A549 (cell line): ENCODE results near the gene FMOD.
"Not testable (repeated sequence)": the region's sequence is repeated elsewhere in the genome, so short reads cannot be mapped to it uniquely, and the experiment has no call there.

ENCODE experiments used
- POLR2AphosphoS2 ChIP-seq: conservative IDR thresholded peaks from 2 replicates; pipeline ENCODE4 v1.6.1; 2012; ENCODE audit warnings: low read length, improper control_type of control experiment, inconsistent platforms
- TF ChIP-seq, protein P1 (sequence below): fragments of >200 bp; sonication (Bioruptor Twin); formaldehyde crosslinking; IDR thresholded peaks from 3 replicates; pipeline ENCODE4 v1.5.1; 2016

DNA sequence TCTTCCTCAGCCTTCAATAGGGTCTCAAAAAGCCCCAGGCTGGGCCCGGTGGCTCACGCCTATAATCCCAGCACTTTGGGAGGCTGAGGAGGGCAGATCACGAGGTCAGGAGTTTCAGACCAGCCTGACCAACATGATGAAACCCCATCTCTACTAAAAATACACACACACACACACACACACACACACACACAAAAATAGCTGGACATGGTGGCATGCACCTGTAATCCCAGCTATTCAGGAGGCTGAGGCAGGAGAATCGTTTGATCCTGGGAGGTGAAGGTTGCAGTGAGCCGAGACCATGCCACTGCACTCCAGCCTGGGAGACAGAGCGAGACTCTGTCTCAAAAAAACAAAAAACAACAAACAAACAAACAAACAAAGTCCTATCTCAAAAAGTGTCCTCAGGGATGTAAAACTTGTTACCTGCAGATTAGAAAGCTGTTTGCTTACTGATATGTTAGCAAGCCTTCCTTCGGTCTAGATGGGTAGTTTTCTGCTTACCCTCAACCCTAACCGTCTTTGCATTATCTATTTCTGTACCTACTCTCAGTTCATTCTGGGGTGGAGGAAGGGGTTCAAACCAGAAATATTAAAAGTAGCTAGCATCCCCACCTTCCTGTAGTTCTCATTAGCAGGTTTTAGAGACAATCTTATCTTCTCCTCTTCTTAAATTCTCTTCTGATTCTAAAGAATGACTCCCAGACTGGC lies 51.0 kb downstream of the FMOD start:
- TF ChIP-seq, protein P1, sequence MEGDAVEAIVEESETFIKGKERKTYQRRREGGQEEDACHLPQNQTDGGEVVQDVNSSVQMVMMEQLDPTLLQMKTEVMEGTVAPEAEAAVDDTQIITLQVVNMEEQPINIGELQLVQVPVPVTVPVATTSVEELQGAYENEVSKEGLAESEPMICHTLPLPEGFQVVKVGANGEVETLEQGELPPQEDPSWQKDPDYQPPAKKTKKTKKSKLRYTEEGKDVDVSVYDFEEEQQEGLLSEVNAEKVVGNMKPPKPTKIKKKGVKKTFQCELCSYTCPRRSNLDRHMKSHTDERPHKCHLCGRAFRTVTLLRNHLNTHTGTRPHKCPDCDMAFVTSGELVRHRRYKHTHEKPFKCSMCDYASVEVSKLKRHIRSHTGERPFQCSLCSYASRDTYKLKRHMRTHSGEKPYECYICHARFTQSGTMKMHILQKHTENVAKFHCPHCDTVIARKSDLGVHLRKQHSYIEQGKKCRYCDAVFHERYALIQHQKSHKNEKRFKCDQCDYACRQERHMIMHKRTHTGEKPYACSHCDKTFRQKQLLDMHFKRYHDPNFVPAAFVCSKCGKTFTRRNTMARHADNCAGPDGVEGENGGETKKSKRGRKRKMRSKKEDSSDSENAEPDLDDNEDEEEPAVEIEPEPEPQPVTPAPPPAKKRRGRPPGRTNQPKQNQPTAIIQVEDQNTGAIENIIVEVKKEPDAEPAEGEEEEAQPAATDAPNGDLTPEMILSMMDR: not testable (repeated sequence)
- TF ChIP-seq POLR2AphosphoS2: not testable (repeated sequence)
